Lower lobe of right lung (tissue), 2 donors: ENCODE measurements around the gene SLC25A45. TPM values are rescaled to one million over a fixed set of nuclear protein-coding genes. Genes with fewer than 3 reads are reported as not detected.
A peak's percentile ranks its signal among the peaks of the same experiment; 100 is the strongest.

ENCODE experiments used
- ATAC-seq, 2 donors: fragments of 200-7000 bp; cut with Tn5 transposase; one replicate each; pipeline ENCODE4 v1.9.1; 2020 to 2022; ENCODE audit warnings: mild to moderate bottlenecking in 2 of 2, moderate library complexity in 2 of 2
- DNase-seq: peaks from one replicate; pipeline ENCODE4 v3.0.0-alpha.2; 2020
- H3K27ac ChIP-seq: fragments of 200-600 bp; one replicate; pipeline ENCODE4 v1.8.0; 2022
- H3K27me3 ChIP-seq: fragments of 200-600 bp; one replicate; pipeline ENCODE4 v1.8.0; 2022; ENCODE audit warnings: low read depth
- H3K36me3 ChIP-seq: fragments of 200-600 bp; one replicate; pipeline ENCODE4 v1.8.0; 2022; ENCODE audit warnings: mild to moderate bottlenecking
- H3K4me1 ChIP-seq: fragments of 200-600 bp; one replicate; pipeline ENCODE4 v1.8.0; 2022
- H3K4me3 ChIP-seq: fragments of 200-600 bp; one replicate; pipeline ENCODE4 v1.8.0; 2022; ENCODE audit warnings: mild to moderate bottlenecking
- H3K9me3 ChIP-seq: fragments of 200-600 bp; one replicate; pipeline ENCODE4 v1.8.0; 2022
- CTCF ChIP-seq: fragments of 200-600 bp; IDR thresholded peaks from one replicate; pipeline ENCODE4 v1.8.0; 2022; ENCODE audit warnings: antibody characterized with exemption, mild to moderate bottlenecking
- intact Hi-C: fragments of 100-400 bp; cut with DNase I; formaldehyde crosslinking; loops from one replicate; pipeline ENCODE4 v1.11.0; 2022
- total RNA-seq: library from RNA; stranded (reverse); fragmentation: NEBNext Ultra II Directional; extraction: Animal tissue kit (Norgen Biotek cat#: 25700); gene quantifications from one replicate; pipeline ENCODE4 v1.2.1, GENCODE V29; 2021
- donor health status: DM: no; HTN: yes; CAD: no; lungs with severe emphysema.

Gene SLC25A45
- total RNA-seq, 1 donor from 2014 or later, result 13.0 TPM

GRCh38 chr11:65383778-65384177 is 1.3 kb upstream of the SLC25A45 start:
- H3K4me3 ChIP-seq, result no peak overlapping the region
- ATAC-seq, result no peak
- H3K27ac ChIP-seq, result peak overlapping the region; percentile 98
- intact Hi-C loops, result no loop called here
- H3K4me1 ChIP-seq, result peaks cover 80% of the 10 kb centered on the region
- peaks cover 5% of the 10 kb centered on the region for H3K36me3 ChIP-seq
- TF ChIP-seq CTCF, result no peak
- H3K9me3 ChIP-seq, result no peaks in the 10 kb centered on the region
- H3K27me3 ChIP-seq, result no peaks in the 10 kb centered on the region
- no peak for DNase-seq

- Histone ChIP-seq H3K4me1 (peaks cover 71% of the 10 kb centered on the region), H3K27me3 (no peaks in the 10 kb centered on the region), H3K27ac (peak overlapping the region; percentile 98), H3K36me3 (no peaks in the 10 kb centered on the region), H3K4me3 (peak overlapping the region; percentile 66), H3K9me3 (no peaks in the 10 kb centered on the region)
- ATAC-seq (no peak), DNase-seq (peak; percentile 91)
- TF ChIP-seq CTCF, result no peak
- intact Hi-C loops, result no loop called here
These were observed 440 bp upstream of the SLC25A45 start for GRCh38 chr11:65382804-65383368.

- Histone ChIP-seq H3K9me3 (no peaks in the 10 kb centered on the region), H3K27ac (peak overlapping the region; percentile 98), H3K4me3 (peak overlapping the region; percentile 66), H3K27me3 (no peaks in the 10 kb centered on the region), H3K36me3 (no peaks in the 10 kb centered on the region), H3K4me1 (peaks cover 60% of the 10 kb centered on the region)
- intact Hi-C loops, result no loop called here
- ATAC-seq, result peak; percentile 7 to 24
- DNase-seq, result peak; percentile 68
- no peak for TF ChIP-seq CTCF
These were observed 772 bp downstream of the SLC25A45 start for GRCh38 chr11:65381716-65382032.

- no peak for TF ChIP-seq CTCF
- no peak overlapping the region for H3K4me3 ChIP-seq
- H3K9me3 ChIP-seq, result no peaks in the 10 kb centered on the region
- intact Hi-C loops, result no loop called here
- peak overlapping the region; percentile 98 for H3K27ac ChIP-seq
- ATAC-seq (no peak), DNase-seq (no peak)
- no peaks in the 10 kb centered on the region for H3K27me3 ChIP-seq
- no peaks in the 10 kb centered on the region for H3K36me3 ChIP-seq
- H3K4me1 ChIP-seq, result peaks cover 54% of the 10 kb centered on the region
These were observed 1.9 kb downstream of the SLC25A45 start for GRCh38 chr11:65380460-65381119.

- no peak overlapping the region for H3K4me3 ChIP-seq
- ATAC-seq (no peak), DNase-seq (no peak)
- intact Hi-C loops, result no loop called here
- no peaks in the 10 kb centered on the region for H3K9me3 ChIP-seq
- peaks cover 47% of the 10 kb centered on the region for H3K4me1 ChIP-seq
- no peaks in the 10 kb centered on the region for H3K27me3 ChIP-seq
- peak overlapping the region; percentile 98 for H3K27ac ChIP-seq
- no peaks in the 10 kb centered on the region for H3K36me3 ChIP-seq
- TF ChIP-seq CTCF, result no peak
These were observed 2.6 kb downstream of the SLC25A45 start for GRCh38 chr11:65379698-65380459.
